Mucosa of descending colon (tissue), 3 donors: ENCODE measurements around the gene STK32B. TPM values are rescaled to one million over a fixed set of nuclear protein-coding genes. Genes with fewer than 3 reads are reported as not detected.
A peak's percentile ranks its signal among the peaks of the same experiment; 100 is the strongest.
"Not testable (repeated sequence)": the region's sequence is repeated elsewhere in the genome, so short reads cannot be mapped to it uniquely, and the experiment has no call there.

Source experiments
- ATAC-seq: fragments of 200-7000 bp; cut with Tn5 transposase; one replicate; pipeline ENCODE4 v1.9.1; 2020; ENCODE audit warnings: mild to moderate bottlenecking, moderate library complexity
- DNase-seq, 3 donors: peaks; one replicate each; pipeline ENCODE4 v3.0.0-alpha.2; 2020
- H3K36me3 ChIP-seq: fragments of 200-600 bp; one replicate; pipeline ENCODE4 v1.8.0; 2021; ENCODE audit warnings: low read depth, mild to moderate bottlenecking
- H3K4me1 ChIP-seq: fragments of 200-600 bp; one replicate; pipeline ENCODE4 v1.8.0; 2021; ENCODE audit warnings: low read depth, mild to moderate bottlenecking
- H3K4me3 ChIP-seq: fragments of 200-600 bp; one replicate; pipeline ENCODE4 v1.8.0; 2021; ENCODE audit warnings: mild to moderate bottlenecking
- H3K9me3 ChIP-seq: fragments of 200-600 bp; one replicate; pipeline ENCODE4 v1.8.0; 2021; ENCODE audit warnings: mild to moderate bottlenecking
- intact Hi-C, 2 donors: fragments of 100-400 bp; cut with DNase I in 1 of 2; cut with micrococcal nuclease in 1 of 2; formaldehyde crosslinking; loops; one replicate each; pipeline versions ENCODE4 v1.11.0 to v1.11.1; 2022; cut with DNase I, micrococcal nuclease
- long read RNA-seq, 2 donors: library from polyadenylated mRNA; unstranded; transcript quantifications; one replicate each; pipeline ENCODE4 v2.0.0, GENCODE V29; 2019 to 2021
- total RNA-seq, 3 donors: library from RNA; stranded (reverse); fragmentation: NEBNext Ultra II Directional in 2 of 3; extraction: Animal tissue kit (Norgen Biotek cat#: 25700) in 2 of 3; gene quantifications; one replicate each; pipeline versions ENCODE4 v1.2.1 to v1.2.4, GENCODE V29; 2021 to 2023
- TF ChIP-seq, protein P1 (sequence below): fragments of 200-600 bp; IDR thresholded peaks from one replicate; pipeline ENCODE4 v1.8.0; 2022; ENCODE audit warnings: antibody characterized with exemption, mild to moderate bottlenecking
- donor health status: DM: no; HTN: no; CAD: no; lungs with moderate emphysema.
- donor health status: DM: no; HTN: no; CAD: no.
- donor health status: DM: no; HTN: yes; CAD: no.

The STK32B gene
- 1 to 10 TPM in 2 of 3 donors, under 1 TPM in 1; 0.67 to 2.2 (median 1.1) TPM for total RNA-seq
- long read RNA-seq, donor 1, transcript STK32B-201 (12 exons, 3,582 nt) = major isoform, 5 of 7 reads
- long read RNA-seq, donor 1, partial matches to known transcripts = 1 of 7 reads
- long read RNA-seq, donor 1, other reads (novel, unspliced or antisense) = 1 of 7 reads
- long read RNA-seq, donor 2, partial matches to known transcripts = 0 of 2 reads
- long read RNA-seq, donor 2, other reads (novel, unspliced or antisense) = 0 of 2 reads

DNA sequence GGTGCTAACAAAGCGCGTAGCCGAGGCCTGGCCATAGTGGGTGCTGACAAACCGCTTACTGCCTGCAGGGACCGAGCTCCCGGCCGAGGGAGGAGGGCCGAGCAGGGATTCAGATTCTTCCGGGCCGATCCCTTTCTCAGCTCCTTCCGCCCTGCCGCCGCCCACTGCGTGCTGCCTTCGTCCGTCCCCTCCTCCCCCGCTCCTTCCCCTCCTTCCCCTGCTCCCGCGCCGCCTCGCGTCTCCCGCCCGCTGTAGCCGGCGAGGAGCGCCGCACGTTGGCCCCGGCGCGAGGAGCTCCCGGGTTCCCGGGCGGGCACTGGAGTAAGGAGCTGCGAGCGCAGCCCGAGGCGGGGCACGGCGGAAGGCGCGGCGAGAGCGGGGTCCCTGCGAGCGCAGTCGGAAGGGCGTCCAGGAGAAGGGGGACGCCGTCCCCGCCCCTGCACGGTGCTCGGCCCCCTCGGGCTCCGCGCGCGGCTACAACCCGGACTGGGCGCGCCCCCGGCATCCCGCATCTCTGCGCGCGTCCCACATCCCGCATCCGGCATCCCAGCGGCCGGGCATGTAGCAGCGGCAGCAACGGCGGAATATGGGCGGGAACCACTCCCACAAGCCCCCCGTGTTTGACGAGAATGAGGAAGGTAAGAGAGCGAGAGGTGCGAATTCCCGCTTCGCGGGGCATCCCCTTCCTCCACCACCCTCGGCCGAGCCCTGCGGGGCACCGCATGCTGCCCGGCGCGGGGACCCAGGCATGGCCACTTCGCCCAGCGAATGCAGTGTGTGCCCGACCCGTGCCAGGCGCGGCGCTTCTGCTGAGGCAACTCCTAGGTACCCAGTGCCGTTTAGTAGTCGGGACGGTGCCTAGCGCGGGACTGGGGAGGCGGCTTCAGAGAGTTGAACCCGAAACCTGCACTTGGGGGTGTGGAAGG lies at the start of gene STK32B:
Gene STK32B, plus strand, starts transcription at position 203 of the 926 bp plus-strand sequence.
- intact Hi-C loops = no loop called here
- ATAC-seq = peak; percentile 73
- Histone ChIP-seq H3K36me3 (no peaks in the 10 kb centered on the region), H3K9me3 (no peaks in the 10 kb centered on the region), H3K4me3 (no peak within 1 kb of the TSS), H3K4me1 (no peaks in the 10 kb centered on the region)
- TF ChIP-seq, protein P1, sequence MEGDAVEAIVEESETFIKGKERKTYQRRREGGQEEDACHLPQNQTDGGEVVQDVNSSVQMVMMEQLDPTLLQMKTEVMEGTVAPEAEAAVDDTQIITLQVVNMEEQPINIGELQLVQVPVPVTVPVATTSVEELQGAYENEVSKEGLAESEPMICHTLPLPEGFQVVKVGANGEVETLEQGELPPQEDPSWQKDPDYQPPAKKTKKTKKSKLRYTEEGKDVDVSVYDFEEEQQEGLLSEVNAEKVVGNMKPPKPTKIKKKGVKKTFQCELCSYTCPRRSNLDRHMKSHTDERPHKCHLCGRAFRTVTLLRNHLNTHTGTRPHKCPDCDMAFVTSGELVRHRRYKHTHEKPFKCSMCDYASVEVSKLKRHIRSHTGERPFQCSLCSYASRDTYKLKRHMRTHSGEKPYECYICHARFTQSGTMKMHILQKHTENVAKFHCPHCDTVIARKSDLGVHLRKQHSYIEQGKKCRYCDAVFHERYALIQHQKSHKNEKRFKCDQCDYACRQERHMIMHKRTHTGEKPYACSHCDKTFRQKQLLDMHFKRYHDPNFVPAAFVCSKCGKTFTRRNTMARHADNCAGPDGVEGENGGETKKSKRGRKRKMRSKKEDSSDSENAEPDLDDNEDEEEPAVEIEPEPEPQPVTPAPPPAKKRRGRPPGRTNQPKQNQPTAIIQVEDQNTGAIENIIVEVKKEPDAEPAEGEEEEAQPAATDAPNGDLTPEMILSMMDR = no peak
- peak; percentile 17 to 63 (median 41) for DNase-seq

GRCh38 chr4:5001641-5002040 lies 49.6 kb upstream of the STK32B start:
- H3K9me3 ChIP-seq, intact Hi-C loops, ATAC-seq: not testable (repeated sequence)

GRCh38 chr4:5003372-5003857 lies 47.9 kb upstream of the STK32B start:
- DNase-seq = no peak
- TF ChIP-seq, protein P1 = no peak

More at GRCh38 chr4:5001641-5002040, 49.6 kb upstream of the STK32B start:
- DNase-seq, H3K4me3 ChIP-seq, H3K4me1 ChIP-seq, H3K36me3 ChIP-seq: not testable (repeated sequence)

GRCh38 chr4:5003918-5004317 lies 47.4 kb upstream of the STK32B start:
- no peak for DNase-seq
- Histone ChIP-seq H3K36me3 (no peaks in the 10 kb centered on the region), H3K4me3 (no peak overlapping the region), H3K4me1 (no peaks in the 10 kb centered on the region), H3K9me3 (no peaks in the 10 kb centered on the region)
- intact Hi-C loops = no loop called here
- TF ChIP-seq, protein P1 = no peak
- ATAC-seq = no peak

More at GRCh38 chr4:5003372-5003857, 47.9 kb upstream of the STK32B start:
- intact Hi-C loops = no loop called here
- H3K4me1 ChIP-seq = no peaks in the 10 kb centered on the region
- no peaks in the 10 kb centered on the region for H3K36me3 ChIP-seq
- no peak for ATAC-seq
- H3K9me3 ChIP-seq = no peaks in the 10 kb centered on the region
- H3K4me3 ChIP-seq = no peak overlapping the region

GRCh38 chr4:5004496-5004895 lies 46.8 kb upstream of the STK32B start:
- Histone ChIP-seq H3K36me3 (no peaks in the 10 kb centered on the region), H3K9me3 (no peaks in the 10 kb centered on the region), H3K4me3 (no peak overlapping the region), H3K4me1 (no peaks in the 10 kb centered on the region)
- DNase-seq = no peak
- intact Hi-C loops = no loop called here
- ATAC-seq = no peak
- TF ChIP-seq, protein P1 = no peak

- intact Hi-C loops = not testable (repeated sequence)
Measured at GRCh38 chr4:5006932-5007331, 44.3 kb upstream of the STK32B start.

More at GRCh38 chr4:5006932-5007331, 44.3 kb upstream of the STK32B start:
- H3K9me3 ChIP-seq, H3K4me3 ChIP-seq, H3K36me3 ChIP-seq, DNase-seq, ATAC-seq, H3K4me1 ChIP-seq: not testable (repeated sequence)
